ENCODE data around the gene NRG3. TPM values are rescaled to one million over a fixed set of nuclear protein-coding genes. Genes with fewer than 3 reads are reported as not detected.

Gene NRG3
- total and polyA plus RNA-seq, 2 donors (not counting 1 experiment from before 2014, with no cell fraction given) = 0.06 TPM; not detected in 1

- no peak for TF ChIP-seq CTCF (IDR thresholded peaks at IDR 0.05)
- no peak for TF ChIP-seq EZH2 (IDR thresholded peaks at IDR 0.05; ENCODE audit: borderline replicate concordance, insufficient read depth, low read depth, low read length, poor library complexity, severe bottlenecking)
- H3K27ac Mint-ChIP-seq = no peak overlapping the region
Observed at GRCh38 chr10:81914736-81915503, 39.9 kb downstream of the NRG3 start.

DNA sequence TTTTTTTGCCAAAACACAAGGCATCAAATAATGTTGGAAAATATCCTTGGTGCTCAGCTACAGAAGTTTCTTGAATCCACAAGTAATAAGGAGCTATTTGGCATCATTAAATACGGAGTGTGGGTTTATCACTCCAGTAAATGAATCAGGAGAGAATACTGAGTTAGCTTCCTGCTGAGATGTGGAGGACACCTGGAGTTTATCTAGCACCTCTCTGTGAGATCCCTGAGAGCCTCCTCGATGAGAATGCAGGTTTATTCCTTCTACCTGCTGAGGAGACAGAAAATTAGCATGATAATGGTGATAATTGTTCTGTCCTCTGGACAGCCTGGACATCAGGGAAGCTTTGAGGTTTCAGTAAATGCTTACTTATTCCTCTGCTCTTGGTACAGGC, 40.5 kb downstream of the NRG3 start:
- POLR2A ChIA-PET = no interaction called here
- Histone ChIP-seq H3K79me2 (ENCODE audit: control insufficient read depth, insufficient read depth, low read length) (no peaks in the 10 kb centered on the region), H3K9me3 (ENCODE audit: control extremely low read depth in 1 of 3, control insufficient read depth in 2 of 3, insufficient read depth in 1 of 3, low read length in 2 of 3) (no peaks in the 10 kb centered on the region), H2AFZ (ENCODE audit: insufficient read depth, low read depth, low read length, poor library complexity, severe bottlenecking) (no peak overlapping the region), H3K27me3 (replicated peaks in 1 of 4; ENCODE audit: control extremely low read depth in 1 of 4, control insufficient read depth in 3 of 4, insufficient read depth in 4 of 4, low read length in 3 of 4) (no peaks in the 10 kb centered on the region), H3K4me2 (replicated peaks; ENCODE audit: low read depth, low read length, poor library complexity, severe bottlenecking) (no peak overlapping the region), H3K36me3 (replicated peaks in 1 of 2; ENCODE audit: control extremely low read depth in 1 of 2, control insufficient read depth in 1 of 2, extremely low read depth in 1 of 2, insufficient read depth in 2 of 2, low read length in 1 of 2) (no peaks in the 10 kb centered on the region), H4K20me1 (ENCODE audit: control insufficient read depth, insufficient read depth, low read length, poor library complexity, severe bottlenecking) (no peaks in the 10 kb centered on the region), H3K4me3 (ENCODE audit: control extremely low read depth in 1 of 5, extremely low read depth in 1 of 5, insufficient read depth in 1 of 5, low read depth in 2 of 5, low read length in 4 of 5) (no peak overlapping the region), H3K27ac (ENCODE audit: low read length in 2 of 2) (no peak overlapping the region), H3K9ac (ENCODE audit: low read length) (no peak overlapping the region), H3K4me1 (ENCODE audit: control insufficient read depth in 2 of 2, insufficient read depth in 2 of 2, low read length in 2 of 2) (no peaks in the 10 kb centered on the region)
- CTCF ChIA-PET = no interaction called here
- intact Hi-C loops (cut with micrococcal nuclease) = no loop called here
- no peaks in the 10 kb centered on the region for H3K27me3 Mint-ChIP-seq
- DNase-seq = no peak
- H3K9me3 Mint-ChIP-seq (ENCODE audit: insufficient read depth) = peaks cover 3% of the 10 kb centered on the region
- no peak for ATAC-seq (ENCODE audit: low read depth)
- H3K4me3 Mint-ChIP-seq = no peak overlapping the region
- no peaks in the 10 kb centered on the region for H3K4me1 Mint-ChIP-seq
- 38% methylated on average over 2 of the region's 2 CpGs for WGBS (ENCODE audit: insufficient coverage)
- H3K27ac Mint-ChIP-seq = no peak overlapping the region
- TF ChIP-seq CTCF (IDR thresholded peaks at IDR 0.05) (no peak), EZH2 (IDR thresholded peaks at IDR 0.05; ENCODE audit: borderline replicate concordance, insufficient read depth, low read depth, low read length, poor library complexity, severe bottlenecking) (no peak)

More at GRCh38 chr10:81914736-81915503, 39.9 kb downstream of the NRG3 start:
- Histone ChIP-seq H3K9ac (ENCODE audit: low read length) (no peak overlapping the region), H3K4me1 (ENCODE audit: control insufficient read depth in 2 of 2, insufficient read depth in 2 of 2, low read length in 2 of 2) (no peaks in the 10 kb centered on the region), H3K79me2 (ENCODE audit: control insufficient read depth, insufficient read depth, low read length) (no peaks in the 10 kb centered on the region), H3K4me3 (ENCODE audit: control extremely low read depth in 1 of 5, extremely low read depth in 1 of 5, insufficient read depth in 1 of 5, low read depth in 2 of 5, low read length in 4 of 5) (no peak overlapping the region), H3K36me3 (replicated peaks in 1 of 2; ENCODE audit: control extremely low read depth in 1 of 2, control insufficient read depth in 1 of 2, extremely low read depth in 1 of 2, insufficient read depth in 2 of 2, low read length in 1 of 2) (no peaks in the 10 kb centered on the region), H4K20me1 (ENCODE audit: control insufficient read depth, insufficient read depth, low read length, poor library complexity, severe bottlenecking) (no peaks in the 10 kb centered on the region), H3K27me3 (replicated peaks in 1 of 4; ENCODE audit: control extremely low read depth in 1 of 4, control insufficient read depth in 3 of 4, insufficient read depth in 4 of 4, low read length in 3 of 4) (no peaks in the 10 kb centered on the region), H3K4me2 (replicated peaks; ENCODE audit: low read depth, low read length, poor library complexity, severe bottlenecking) (no peak overlapping the region), H3K27ac (ENCODE audit: low read length in 2 of 2) (no peak overlapping the region), H3K9me3 (ENCODE audit: control extremely low read depth in 1 of 3, control insufficient read depth in 2 of 3, insufficient read depth in 1 of 3, low read length in 2 of 3) (no peaks in the 10 kb centered on the region), H2AFZ (ENCODE audit: insufficient read depth, low read depth, low read length, poor library complexity, severe bottlenecking) (no peak overlapping the region)
- Mint-ChIP-seq H3K4me1 (no peaks in the 10 kb centered on the region), H3K27me3 (no peaks in the 10 kb centered on the region), H3K9me3 (ENCODE audit: insufficient read depth) (peaks cover 3% of the 10 kb centered on the region), H3K4me3 (no peak overlapping the region)
- ChIA-PET POLR2A (no interaction called here), CTCF (no interaction called here)
- intact Hi-C loops (cut with micrococcal nuclease) = no loop called here
- no peak for DNase-seq
- ATAC-seq (ENCODE audit: low read depth) = no peak
- WGBS (ENCODE audit: insufficient coverage) = no CpG with 5 or more reads among the region's 3 CpGs
